ENCODE measurements around the gene EPHX1. TPM values are rescaled to one million over a fixed set of nuclear protein-coding genes. Genes with fewer than 3 reads are reported as not detected.
A peak's percentile ranks its signal among the peaks of the same experiment; 100 is the strongest.
"Not testable (repeated sequence)": the region's sequence is repeated elsewhere in the genome, so short reads cannot be mapped to it uniquely, and the experiment has no call there.

The EPHX1 gene
- total and polyA plus RNA-seq, 9 donors = 213 to 566 (median 302) TPM

DNA sequence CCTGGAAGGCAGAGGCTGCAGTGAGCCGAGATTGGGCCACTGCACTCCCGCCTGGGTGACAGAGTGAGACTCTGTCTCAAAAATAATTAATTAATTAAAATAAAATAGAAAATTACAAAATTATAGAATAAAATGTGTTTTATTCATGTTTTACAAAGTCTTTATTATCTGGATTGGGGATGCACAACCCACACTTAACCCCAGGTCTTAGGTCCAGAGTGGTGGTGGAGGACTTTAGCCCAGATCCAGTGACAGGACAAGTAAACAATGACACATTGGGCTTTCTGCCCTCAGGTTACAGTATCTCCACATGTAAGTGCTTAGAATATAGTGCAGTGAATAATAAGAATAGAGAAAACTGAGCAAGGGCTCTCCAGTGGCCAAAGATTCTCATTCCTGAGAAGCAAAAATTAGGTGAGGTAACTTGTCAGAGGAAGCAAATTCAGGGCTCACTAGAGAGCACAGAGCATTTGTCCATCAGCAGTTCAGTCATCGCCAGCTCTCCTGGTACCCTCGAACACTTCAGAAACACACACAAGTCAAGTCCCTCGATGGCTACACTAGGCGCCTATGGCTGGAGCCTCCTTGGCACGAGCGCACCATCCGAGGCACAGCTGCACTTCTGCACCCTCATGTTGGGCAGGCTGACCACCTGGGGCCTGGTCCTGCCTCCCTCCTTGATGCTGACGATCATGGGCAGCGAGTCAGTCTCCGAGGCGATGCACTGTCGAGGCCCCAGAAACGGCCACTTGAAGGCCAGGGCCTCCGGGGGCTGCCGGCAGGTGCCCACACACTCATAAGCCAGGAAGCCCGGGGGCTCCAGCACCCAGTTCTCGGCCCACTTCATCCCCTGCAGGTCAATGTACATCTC, 76.5 kb downstream of the EPHX1 start:
- Histone ChIP-seq H3K9me3 (no peaks in the 10 kb centered on the region), H3K27me3 (no peaks in the 10 kb centered on the region), H3K36me3 (no peaks in the 10 kb centered on the region), H3K4me3 (no peak overlapping the region), H3K27ac (no peak overlapping the region), H3K4me1 (ENCODE audit: insufficient read depth) (peaks cover 5% of the 10 kb centered on the region)
- 89 to 91% (median 89%) methylated on average over 16 to 19 of the region's 19 CpGs for WGBS, 3 donors
- no peak for DNase-seq
- intact Hi-C loops (cut with DNase I) = loop anchor here in 1 of 4 donors (10.0 kb wide), 1 partner anchor 112 kb away; the partner anchor contains the start of gene SRP9
- TF ChIP-seq POLR2A (IDR thresholded peaks at IDR 0.05) = no peak

DNA sequence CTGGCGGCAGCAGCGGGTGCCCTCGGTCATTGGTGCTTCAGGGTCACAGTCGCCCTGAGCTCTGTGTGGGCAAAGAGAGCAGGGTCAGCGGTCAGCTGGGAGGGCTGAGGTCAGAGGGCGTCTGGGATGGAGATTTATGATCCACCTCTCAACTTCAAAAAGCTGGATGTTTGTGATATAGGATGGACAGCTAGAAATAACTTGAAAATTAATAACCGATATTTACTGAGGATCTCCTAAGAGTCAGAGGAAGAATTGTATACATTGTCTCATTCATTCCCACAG, 77.0 kb downstream of the EPHX1 start:
- DNase-seq = no peak
- Histone ChIP-seq H3K36me3 (no peaks in the 10 kb centered on the region), H3K4me3 (no peak overlapping the region), H3K27ac (no peak overlapping the region), H3K4me1 (ENCODE audit: insufficient read depth) (peaks cover 5% of the 10 kb centered on the region), H3K27me3 (no peaks in the 10 kb centered on the region), H3K9me3 (no peaks in the 10 kb centered on the region)
- TF ChIP-seq POLR2A (IDR thresholded peaks at IDR 0.05) (no peak), EP300 (IDR thresholded peaks at IDR 0.05) (no peak)
- TF ChIP-seq, protein P1, sequence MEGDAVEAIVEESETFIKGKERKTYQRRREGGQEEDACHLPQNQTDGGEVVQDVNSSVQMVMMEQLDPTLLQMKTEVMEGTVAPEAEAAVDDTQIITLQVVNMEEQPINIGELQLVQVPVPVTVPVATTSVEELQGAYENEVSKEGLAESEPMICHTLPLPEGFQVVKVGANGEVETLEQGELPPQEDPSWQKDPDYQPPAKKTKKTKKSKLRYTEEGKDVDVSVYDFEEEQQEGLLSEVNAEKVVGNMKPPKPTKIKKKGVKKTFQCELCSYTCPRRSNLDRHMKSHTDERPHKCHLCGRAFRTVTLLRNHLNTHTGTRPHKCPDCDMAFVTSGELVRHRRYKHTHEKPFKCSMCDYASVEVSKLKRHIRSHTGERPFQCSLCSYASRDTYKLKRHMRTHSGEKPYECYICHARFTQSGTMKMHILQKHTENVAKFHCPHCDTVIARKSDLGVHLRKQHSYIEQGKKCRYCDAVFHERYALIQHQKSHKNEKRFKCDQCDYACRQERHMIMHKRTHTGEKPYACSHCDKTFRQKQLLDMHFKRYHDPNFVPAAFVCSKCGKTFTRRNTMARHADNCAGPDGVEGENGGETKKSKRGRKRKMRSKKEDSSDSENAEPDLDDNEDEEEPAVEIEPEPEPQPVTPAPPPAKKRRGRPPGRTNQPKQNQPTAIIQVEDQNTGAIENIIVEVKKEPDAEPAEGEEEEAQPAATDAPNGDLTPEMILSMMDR (IDR thresholded peaks at IDR 0.05) = no peak
- 87 to 91% (median 89%) methylated on average over 7 of the region's 7 CpGs for WGBS, 3 donors
- intact Hi-C loops (cut with DNase I) = loop anchor here in 1 of 4 donors (10.0 kb wide), 1 partner anchor 112 kb away; the partner anchor contains the start of gene SRP9

DNA sequence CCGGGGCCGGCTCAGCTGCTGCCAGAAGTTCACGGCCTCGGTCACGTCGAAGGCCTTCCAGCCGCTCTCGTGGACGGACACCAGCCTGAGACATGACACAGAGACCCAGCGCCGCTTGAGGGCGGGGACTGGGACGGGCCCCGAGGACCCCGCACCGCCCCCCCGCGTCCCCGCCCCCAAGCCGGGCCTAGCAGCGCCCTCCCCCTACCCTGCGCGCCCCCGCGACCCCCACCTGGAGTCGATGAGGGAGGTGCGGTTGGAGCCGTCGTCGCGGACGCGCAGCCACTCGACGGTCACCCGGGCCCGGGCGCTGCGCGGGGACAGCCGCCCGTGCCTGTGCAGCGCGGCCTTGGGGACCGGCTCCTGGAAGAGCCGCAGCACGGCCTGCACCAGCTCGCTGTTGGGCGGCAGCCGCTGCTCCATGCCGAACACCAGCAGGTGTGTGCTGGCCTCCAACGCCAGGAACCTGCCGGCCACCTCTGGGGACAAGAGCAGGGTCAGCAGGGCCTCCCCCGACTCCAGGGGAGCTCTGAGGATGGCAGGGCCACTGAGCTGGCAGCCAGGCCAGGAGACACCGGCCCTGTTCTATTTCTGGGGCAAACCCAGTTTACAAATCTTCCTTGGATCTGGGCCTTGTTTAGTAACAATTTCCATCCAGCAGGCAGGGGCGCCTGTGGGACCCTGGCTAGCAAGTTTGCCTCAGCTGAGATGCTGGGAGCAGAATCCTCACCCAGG, 77.8 kb downstream of the EPHX1 start:
- not testable (repeated sequence) for H3K36me3 ChIP-seq; H3K27me3 ChIP-seq; H3K4me1 ChIP-seq (ENCODE audit: insufficient read depth); H3K4me3 ChIP-seq; H3K9me3 ChIP-seq; H3K27ac ChIP-seq
- peak in 1 of 5 donors; percentile 39 for DNase-seq
- intact Hi-C loops (cut with DNase I) = loop anchor here in 1 of 4 donors (10.0 kb wide), 1 partner anchor 113 kb away; the partner anchor contains the start of gene SRP9
- WGBS, 3 donors = 17 to 46% (median 29%) methylated on average over 3 to 48 of the region's 56 CpGs

DNA sequence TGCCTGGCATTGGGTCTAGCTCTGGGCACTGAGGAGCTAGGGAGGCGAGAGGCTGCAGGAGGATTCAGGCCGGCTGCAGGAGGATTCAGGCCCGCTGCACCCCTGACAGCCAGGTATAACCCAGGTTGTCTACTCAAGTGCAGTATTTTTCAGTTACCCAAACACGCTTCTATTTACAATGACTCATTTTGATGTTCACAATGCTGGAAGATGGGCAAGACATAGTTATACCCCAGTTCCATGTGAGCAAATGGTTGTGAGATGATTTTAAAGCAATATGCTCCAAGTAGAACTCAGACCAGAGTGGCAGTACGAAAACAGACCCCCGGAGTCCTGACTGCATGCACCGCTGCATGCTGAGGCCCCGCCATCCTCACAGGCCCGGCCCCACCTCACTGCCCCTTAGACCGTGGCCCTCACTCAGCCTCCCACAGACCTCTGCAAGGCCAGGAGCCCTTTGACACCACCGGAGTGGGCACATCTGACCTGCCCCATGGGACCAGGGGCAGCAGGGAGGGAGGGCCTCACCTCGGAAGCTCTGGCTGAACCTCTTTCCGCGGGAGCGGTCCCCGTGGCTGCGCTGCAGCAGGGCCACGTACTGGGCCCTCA, 78.5 kb downstream of the EPHX1 start:
- Histone ChIP-seq H3K36me3 (no peaks in the 10 kb centered on the region), H3K27ac (no peak overlapping the region), H3K27me3 (no peaks in the 10 kb centered on the region), H3K4me3 (no peak overlapping the region), H3K9me3 (no peaks in the 10 kb centered on the region), H3K4me1 (ENCODE audit: insufficient read depth) (peaks cover 5% of the 10 kb centered on the region)
- no peak for DNase-seq
- intact Hi-C loops (cut with DNase I) = loop anchor here in 1 of 4 donors (10.0 kb wide), 1 partner anchor 114 kb away; the partner anchor contains the start of gene SRP9
- WGBS, 3 donors = 48 to 67% (median 51%) methylated on average over 16 to 18 of the region's 18 CpGs
- TF ChIP-seq POLR2A (IDR thresholded peaks at IDR 0.05) (no peak), EP300 (IDR thresholded peaks at IDR 0.05) (no peak)
- TF ChIP-seq, protein P1 (IDR thresholded peaks at IDR 0.05) = no peak

DNA sequence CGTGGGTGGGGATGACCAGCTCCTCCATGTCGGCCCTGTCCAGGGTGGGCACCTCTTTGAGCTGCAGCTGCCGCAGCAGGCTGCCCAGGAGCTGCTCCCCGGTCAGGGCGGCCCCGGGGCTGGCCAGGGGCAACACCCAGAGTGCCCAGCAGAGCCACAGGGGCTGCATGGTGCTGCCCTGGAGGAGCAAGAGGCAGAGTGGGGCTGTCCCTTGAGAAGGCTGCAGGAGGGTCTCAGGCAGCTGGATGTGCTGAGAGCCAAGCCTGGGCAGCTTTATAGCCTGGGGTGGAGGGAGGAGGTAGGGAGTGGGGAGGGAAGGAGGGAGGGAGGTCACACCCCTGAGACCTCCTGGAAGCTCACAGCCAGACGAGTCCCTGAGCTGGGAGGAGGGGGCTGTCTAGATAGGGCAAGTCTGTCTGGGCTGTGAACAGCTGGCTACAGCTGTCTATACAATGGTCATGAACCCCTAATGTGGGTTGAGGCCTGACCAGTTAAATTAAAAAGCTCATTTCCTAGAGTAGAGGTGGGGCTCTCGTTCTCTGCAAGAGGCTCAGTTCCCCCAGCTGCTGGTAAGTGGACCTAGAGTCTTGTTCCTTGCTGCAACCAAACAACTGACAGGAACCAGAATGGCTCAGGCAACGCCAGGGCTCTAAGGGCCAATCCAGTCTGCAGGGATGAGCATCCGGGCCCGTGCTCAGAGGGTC, 79.1 kb downstream of the EPHX1 start, which contains the start of gene LEFTY1:
TSS of gene LEFTY1 (minus strand) at position 249 of the 704 bp plus-strand sequence. CDS start at position 169, 80 bp downstream.
- 20 to 39% (median 28%) methylated on average over 11 of the region's 11 CpGs for WGBS, 3 donors
- Histone ChIP-seq H3K9me3 (no peaks in the 10 kb centered on the region), H3K27ac (no peak within 1 kb of the TSS), H3K27me3 (no peaks in the 10 kb centered on the region), H3K36me3 (no peaks in the 10 kb centered on the region), H3K4me3 (no peak within 1 kb of the TSS), H3K4me1 (ENCODE audit: insufficient read depth) (peaks cover 5% of the 10 kb centered on the region)
- TF ChIP-seq EP300 (IDR thresholded peaks at IDR 0.05) (no peak), POLR2A (IDR thresholded peaks at IDR 0.05) (no peak)
- TF ChIP-seq, protein P1 (IDR thresholded peaks at IDR 0.05) = no peak
- intact Hi-C loops (cut with DNase I) = loop anchor here in 1 of 4 donors (10.0 kb wide), 1 partner anchor 114 kb away; the partner anchor contains the start of gene SRP9
- peak in 2 of 5 donors; percentile 49 to 74 for DNase-seq

Data from ovary (tissue), 9 donors.